Pancreas (tissue), 10 donors: Measurements from ENCODE around the gene PIK3IP1. TPM values are rescaled to one million over a fixed set of nuclear protein-coding genes. Genes with fewer than 3 reads are reported as not detected.

ENCODE experiments used
- ATAC-seq, 4 donors: fragments of 200-7000 bp; cut with Tn5 transposase; one replicate each; pipeline versions ENCODE4 v1.8.0 to v1.9.1; 2020; ENCODE audit warnings: mild to moderate bottlenecking in 4 of 4, moderate library complexity in 4 of 4
- DNase-seq, 6 donors: peaks; one replicate each; pipeline ENCODE4 v3.0.0-alpha.2; 2020
- FAIRE-seq: peaks from 2 replicates; lab custom pipeline; 2012; peaks lifted over from hg19 to GRCh38; lab: Jason Lieb, UNC
- H3K27ac ChIP-seq, 4 donors: fragments of 200-600 bp; sonication (generic); 1 replicate in 3 of 4; 2 replicates in 1 of 4; pipeline versions ENCODE4 v1.5.0 to v1.8.0; 2020
- H3K27me3 ChIP-seq, 4 donors: fragments of 200-600 bp; one replicate each; pipeline ENCODE4 v1.8.0; 2021
- H3K36me3 ChIP-seq, 3 donors: fragments of 200-600 bp; sonication (generic) in 1 of 3; one replicate each; pipeline versions ENCODE4 v1.5.0 to v1.8.0; 2020 to 2021
- H3K4me1 ChIP-seq, 3 donors: fragments of 200-600 bp; one replicate each; pipeline ENCODE4 v1.8.0; 2021
- H3K4me3 ChIP-seq, 4 donors: fragments of 200-600 bp; sonication (generic) in 2 of 4; one replicate each; pipeline versions ENCODE4 v1.5.0 to v1.8.0; 2020 to 2021
- H3K9me3 ChIP-seq, 4 donors: fragments of 200-600 bp; one replicate each; pipeline ENCODE4 v1.8.0; 2021
- CTCF ChIP-seq, 4 donors: fragments of 200-600 bp; sonication (generic) in 3 of 4; IDR thresholded peaks; one replicate each; pipeline versions ENCODE4 v1.5.0 to v1.8.0; 2021; ENCODE audit warnings: antibody characterized with exemption in 4 of 4
- WGBS, 2 donors: extraction: QIAGEN DNeasy Blood & Tissue Kit; methylation state at CpG; one replicate each; pipeline ENCODE4 v1.1.7; 2013; 5-methylcytosine and 5-hydroxymethylcytosine counted together
- intact Hi-C, 3 donors: fragments of 100-400 bp; cut with DNase I; formaldehyde crosslinking; loops; one replicate each; pipeline versions ENCODE4 v1.11.1 to v1.14.2; 2022
- polyA plus RNA-seq, 2 donors: library from polyadenylated mRNA; stranded (reverse); fragments of 200-250 nt; gene quantifications; one replicate each; pipeline ENCODE4 v1.2.3, GENCODE V29; 2013
- total RNA-seq, 6 donors: library from RNA; stranded (reverse); fragmentation: NEBNext Ultra II Directional in 4 of 6; extraction: Animal tissue kit (Norgen Biotek cat#: 25700) in 4 of 6; gene quantifications; one replicate each; pipeline versions ENCODE4 v1.2.1 to v1.2.4, GENCODE V29; 2021 to 2023
- donor health status: healthy with polysubstance abuse.
- donor health status: DM: no; HTN: no; CAD: no; lungs with moderate emphysema.
- donor health status: DM: no; HTN: no; CAD: no.
- donor health status: control.
- donor health status: control.
- donor health status: Bipolar disorder and iron deficiency.
- donor health status: DM: yes; HTN: yes; CAD: no.
- donor health status: DM: no; HTN: no; CAD: no.
- donor health status: DM: no; HTN: no; CAD: no.
- donor health status: DM: yes; HTN: yes; CAD: no.

PIK3IP1 gene
- total and polyA plus RNA-seq, 8 donors: 2.4 to 24.5 (median 5.7) TPM

DNA sequence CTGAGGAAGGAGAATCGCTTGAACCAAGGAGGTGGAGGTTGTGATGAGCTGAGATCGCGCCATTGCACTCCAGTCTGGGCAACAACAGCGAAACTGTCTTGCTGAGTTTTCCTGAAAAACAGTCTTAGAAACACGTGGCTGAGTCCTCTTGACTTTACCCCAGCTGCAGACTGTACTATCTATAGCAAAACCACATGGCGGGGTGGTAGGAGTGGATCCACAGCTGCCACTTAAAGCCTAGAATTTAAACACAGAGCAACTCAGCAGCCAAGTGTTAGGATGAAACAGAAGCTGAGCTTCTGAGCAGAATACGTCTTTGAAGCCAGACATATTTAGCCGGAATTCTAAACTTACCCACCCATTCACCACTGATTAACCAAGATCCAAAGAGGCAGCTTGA, 39.7 kb upstream of the PIK3IP1 start:
- WGBS, 2 donors: 93 to 94% methylated on average over 8 of the region's 8 CpGs
- Histone ChIP-seq H3K9me3 (no peaks in the 10 kb centered on the region), H3K4me3 (no peak overlapping the region), H3K36me3 (peaks cover 2 to 25% (median 16%) of the 10 kb centered on the region in 3 donors), H3K27ac (no peak overlapping the region), H3K27me3 (no peaks in the 10 kb centered on the region), H3K4me1 (no peaks in the 10 kb centered on the region)
- no peak for ATAC-seq
- no peak for DNase-seq
- intact Hi-C loops: no loop called here
- FAIRE-seq: no peak
- no peak for TF ChIP-seq CTCF (IDR thresholded peaks at IDR 0.05)

DNA sequence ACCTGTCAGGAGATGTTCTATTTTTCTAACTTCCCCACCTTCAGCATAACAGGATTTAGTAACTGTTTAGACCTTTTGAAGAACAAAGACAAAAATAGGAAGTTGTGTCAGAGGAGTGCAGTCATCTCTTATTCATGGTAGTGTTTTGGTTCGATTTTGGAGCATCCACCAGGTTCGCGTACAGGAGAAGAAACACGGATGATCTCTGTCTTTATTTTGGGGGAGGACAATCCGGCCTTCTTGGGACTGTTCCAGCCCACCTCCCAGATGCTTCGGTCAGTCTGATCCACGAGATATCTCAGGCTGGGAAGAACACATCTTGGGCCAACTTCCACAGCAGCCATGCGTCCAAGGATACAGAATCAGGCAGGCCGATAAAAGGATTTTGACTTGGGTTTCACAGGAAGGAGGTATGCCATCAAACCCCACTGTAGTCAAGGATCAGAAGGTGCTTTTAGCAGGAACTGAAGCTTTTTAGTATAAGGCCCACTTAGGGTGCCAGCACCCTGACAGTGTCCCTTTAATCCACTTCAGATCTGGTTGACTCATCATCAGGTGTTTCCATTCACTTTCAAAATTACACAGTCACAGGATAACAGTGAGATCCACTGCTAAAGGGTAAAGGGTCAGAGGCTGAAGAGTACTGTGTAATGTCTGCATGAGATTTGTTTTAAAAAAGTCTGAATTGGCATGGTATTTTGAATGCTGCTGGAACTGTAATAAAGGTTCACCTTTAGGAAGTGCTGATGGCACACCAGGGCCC, 37.3 kb upstream of the PIK3IP1 start:
- ATAC-seq (no peak), FAIRE-seq (no peak), DNase-seq (no peak)
- no peaks in the 10 kb centered on the region for H3K4me1 ChIP-seq
- no peak overlapping the region for H3K4me3 ChIP-seq
- intact Hi-C loops: no loop called here
- no peak overlapping the region for H3K27ac ChIP-seq
- TF ChIP-seq CTCF (IDR thresholded peaks at IDR 0.05): no peak
- no peaks in the 10 kb centered on the region for H3K27me3 ChIP-seq
- H3K9me3 ChIP-seq: no peaks in the 10 kb centered on the region
- 75 to 77% methylated on average over 9 of the region's 9 CpGs for WGBS, 2 donors
- H3K36me3 ChIP-seq: peaks cover 0 to 25% (median 23%) of the 10 kb centered on the region in 3 donors

- 83% methylated on average over 4 of the region's 4 CpGs for WGBS, 2 donors
- no peaks in the 10 kb centered on the region for H3K27me3 ChIP-seq
- H3K9me3 ChIP-seq: no peaks in the 10 kb centered on the region
- no peak for TF ChIP-seq CTCF (IDR thresholded peaks at IDR 0.05)
- no peak overlapping the region for H3K27ac ChIP-seq
- FAIRE-seq: no peak
- DNase-seq: no peak
- ATAC-seq: no peak
- H3K36me3 ChIP-seq: peaks cover 0 to 23% (median 19%) of the 10 kb centered on the region in 3 donors
- intact Hi-C loops: no loop called here
- H3K4me1 ChIP-seq: no peaks in the 10 kb centered on the region
- no peak overlapping the region for H3K4me3 ChIP-seq
Observed at GRCh38 chr22:31329029-31329428, 36.7 kb upstream of the PIK3IP1 start.

DNA sequence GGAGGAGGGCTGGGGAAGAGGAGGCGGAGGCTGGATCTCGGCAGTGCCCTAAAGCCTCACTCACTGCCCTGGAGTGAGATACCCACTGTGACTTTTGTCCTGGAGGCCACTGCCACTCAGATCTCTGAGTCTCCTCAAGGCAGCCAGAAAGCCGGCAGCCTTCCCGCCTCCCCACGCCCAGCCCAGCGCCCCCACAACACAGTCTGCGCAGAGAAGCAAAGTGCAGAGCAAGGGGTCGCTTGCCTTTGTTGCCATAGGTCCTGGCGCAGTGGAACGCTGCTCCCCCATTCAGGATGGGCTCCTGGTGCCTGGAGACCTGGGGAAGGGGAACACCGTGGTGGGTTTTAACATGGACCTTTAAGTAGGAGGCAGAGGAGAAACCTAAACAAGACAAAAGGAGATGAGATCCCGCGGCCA, 36.3 kb upstream of the PIK3IP1 start:
- no peaks in the 10 kb centered on the region for H3K4me1 ChIP-seq
- DNase-seq (no peak), FAIRE-seq (no peak), ATAC-seq (no peak)
- intact Hi-C loops: no loop called here
- H3K36me3 ChIP-seq: peaks cover 0 to 23% (median 18%) of the 10 kb centered on the region in 3 donors
- no peak overlapping the region for H3K27ac ChIP-seq
- no peaks in the 10 kb centered on the region for H3K27me3 ChIP-seq
- WGBS, 2 donors: 87 to 95% methylated on average over 13 of the region's 13 CpGs
- no peak overlapping the region for H3K4me3 ChIP-seq
- no peak for TF ChIP-seq CTCF (IDR thresholded peaks at IDR 0.05)
- H3K9me3 ChIP-seq: no peaks in the 10 kb centered on the region
